ENCODE results near the gene PAWR. TPM values are rescaled to one million over a fixed set of nuclear protein-coding genes. Genes with fewer than 3 reads are reported as not detected.

PAWR gene
- total and polyA plus RNA-seq, 10 of the 15 experiments (the other 5 are each of a cell fraction or from before 2014, with no cell fraction given), result 8.1 to 70.6 (median 24.2) TPM

DNA sequence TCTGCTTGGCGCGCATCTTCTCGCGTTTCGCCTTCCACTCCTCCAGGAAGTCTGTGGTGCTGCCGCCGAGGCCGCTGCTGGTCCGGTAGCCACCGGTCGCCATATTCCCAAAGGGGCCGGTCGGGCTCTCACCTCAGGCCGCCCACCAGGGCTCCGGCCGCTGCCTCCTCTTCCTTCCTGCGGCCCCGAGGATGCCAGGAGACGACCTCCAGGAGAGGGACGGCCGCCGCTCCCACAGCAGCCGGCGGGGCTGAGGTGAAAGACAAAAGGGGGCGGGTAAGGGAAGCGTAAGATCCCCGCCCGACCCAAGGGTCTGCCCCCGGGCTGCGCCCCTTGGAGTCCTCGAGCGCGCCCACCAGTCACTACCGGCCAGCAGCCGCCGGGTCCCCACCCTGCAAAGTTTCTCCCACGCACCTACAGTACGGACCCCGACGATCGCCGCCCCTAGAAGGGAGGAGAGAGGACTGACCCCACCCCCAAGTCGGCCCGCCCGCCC lies 574 bp downstream of the PAWR start (continued):
- TF ChIP-seq ELK1 (IDR thresholded peaks at IDR 0.05; ENCODE audit: low read depth, low read length) (no peak), CBX5 (IDR thresholded peaks at IDR 0.05; ENCODE audit: low read depth) (0 out of 2 replicates have a peak, but pooled peaks have one; percentile 9), IKZF1 (conservative IDR thresholded peaks at IDR 0.05) (peak; percentile 23; the same call in 1 of the 2 replicates), SRF (IDR thresholded peaks at IDR 0.05; ENCODE audit: low read depth in 2 of 2, low read length in 2 of 2) (no peak), GATAD2B (conservative IDR thresholded peaks at IDR 0.05; ENCODE audit: low read depth) (no peak), SPI1 (IDR thresholded peaks at IDR 0.05; ENCODE audit: borderline replicate concordance, insufficient read depth, low read depth, low read length) (no peak), POLR2A (IDR thresholded peaks at IDR 0.05; ENCODE audit: low read depth, low read length) (peak; percentile 70)

- in situ Hi-C loops (cut with MboI) (loop anchor here (10.0 kb wide), 1 partner anchor 235 kb away; no protein-coding TSS in a partner anchor), intact Hi-C loops (cut with micrococcal nuclease; ENCODE audit: unreplicated experiment) (loop anchor here (2.0 to 5.0 kb wide), 5 partner anchors 42 to 248 kb away; partner anchors contain the start of gene PPP1R12A)
- RAD21 ChIA-PET (ENCODE audit: unreplicated experiment), result interaction anchor here (0.6 to 6.9 kb wide), 21 partner anchors 8 to 581 kb away, joined by 3 to 70 read pairs (median 4); no protein-coding TSS in a partner anchor
- peak overlapping the region; percentile 86 for H3K27ac ChIP-seq (ENCODE audit: control insufficient read depth, insufficient read depth)
- no peaks in the 10 kb centered on the region for H3K27me3 ChIP-seq (replicated peaks in 1 of 2; ENCODE audit: control insufficient read depth in 2 of 2, insufficient read depth in 2 of 2, low read length in 1 of 2)
- 0 out of 2 replicates have a peak, but pooled peaks cover 5% of the 10 kb centered on the region for H3K4me1 ChIP-seq (ENCODE audit: control insufficient read depth, insufficient read depth, low read length)
- H3K4me3 ChIP-seq, result peak overlapping the region; percentile 96
- WGBS (ENCODE audit: insufficient coverage, insufficient replicate concordance, low lambda C conversion rate, missing lambda C conversion rate), result under 1% methylated on average over 63 of the region's 66 CpGs
- peaks cover 54% of the 10 kb centered on the region for H3K79me2 ChIP-seq (ENCODE audit: control insufficient read depth, insufficient read depth, low read length)
- H2AFZ ChIP-seq (ENCODE audit: control insufficient read depth, low read depth, low read length), result peak overlapping the region; percentile 95
- no peaks in the 10 kb centered on the region for H3K36me3 ChIP-seq (ENCODE audit: control insufficient read depth in 2 of 2, insufficient read depth in 2 of 2, low read length in 1 of 2)
- H4K20me1 ChIP-seq (ENCODE audit: control insufficient read depth, insufficient read depth), result no peaks in the 10 kb centered on the region
- CTCF ChIA-PET, result interaction anchor here (0.6 to 4.6 kb wide), 10 partner anchors 13 to 343 kb away, joined by 3 to 27 read pairs (median 3); no protein-coding TSS in a partner anchor
- BruUV-seq (replicated peaks), result no TSS peak
- peak overlapping the region; percentile 89 for H3K9ac ChIP-seq (ENCODE audit: control insufficient read depth, insufficient read depth, low read length)
- no peaks in the 10 kb centered on the region for H3K9me3 ChIP-seq (replicated peaks; ENCODE audit: control insufficient read depth, insufficient read depth, low read length)
- SMC1A ChIA-PET (ENCODE audit: uncharacterized antibody, unreplicated experiment), result interaction anchor here (0.6 to 6.8 kb wide), 17 partner anchors 10 to 602 kb away, joined by 3 to 55 read pairs (median 4); no protein-coding TSS in a partner anchor
- FAIRE-seq (no peak), ATAC-seq (peak; percentile 24), DNase-seq (ENCODE audit: low read depth, low spot score) (no peak)
- POLR2A ChIA-PET, result interaction anchor here (1.0 to 4.6 kb wide), 7 partner anchors 10 to 131 kb away, joined by 3 to 29 read pairs (median 4); no protein-coding TSS in a partner anchor
- H3K4me2 ChIP-seq (ENCODE audit: control insufficient read depth, insufficient read depth), result peak overlapping the region; percentile 94
- TF ChIP-seq CBX5 (IDR thresholded peaks at IDR 0.05; ENCODE audit: low read depth) (no peak), SMAD1 (IDR thresholded peaks at IDR 0.05; ENCODE audit: low read depth, partially characterized antibody) (no peak), ATF3 (IDR thresholded peaks at IDR 0.05; ENCODE audit: borderline replicate concordance, extremely low read depth, low read depth, low read length) (no peak), SMARCA5 (IDR thresholded peaks at IDR 0.05) (no peak), PML (IDR thresholded peaks at IDR 0.05; ENCODE audit: low read length) (no peak; the same call in 1 of the 2 replicates), CHD4 (IDR thresholded peaks at IDR 0.05) (no peak), NFYB (IDR thresholded peaks at IDR 0.05; ENCODE audit: insufficient read depth, low read depth, low read length) (no peak), ZNF217 (IDR thresholded peaks at IDR 0.05) (0 out of 2 replicates have a peak, but pooled peaks have one; percentile 26), HDAC2 (IDR thresholded peaks at IDR 0.05) (no peak), SP1 (IDR thresholded peaks at IDR 0.05; ENCODE audit: low read depth, low read length) (no peak), EGR1 (IDR thresholded peaks at IDR 0.05; ENCODE audit: borderline replicate concordance in 1 of 2, low read depth in 2 of 2, low read length in 2 of 2) (peak in 1 of 2 experiments; percentile 62; a peak in 1 of 3 replicates), BCL11A (IDR thresholded peaks at IDR 0.05; ENCODE audit: low read depth, low read length) (no peak), ELK1 (IDR thresholded peaks at IDR 0.05; ENCODE audit: low read depth, low read length) (no peak), SIX5 (IDR thresholded peaks at IDR 0.05; ENCODE audit: low read depth, low read length, severe bottlenecking) (no peak), RAD51 (IDR thresholded peaks at IDR 0.05) (no peak; the same call in 1 of the 2 replicates)
These were observed 1.2 kb downstream of the PAWR start for GRCh38 chr12:79689477-79690141.
